ENCODE results near the gene RGS13.

GRCh38 chr1:192587386-192588266, 48.3 kb upstream of the RGS13 start:
- TF ChIP-seq CTCF (IDR thresholded peaks at IDR 0.05) (no peak), POLR2A (IDR thresholded peaks at IDR 0.05) (no peak)

Data from tibial nerve (tissue), 3 donors.